ENCODE data around the gene MIX23. TPM values are rescaled to one million over a fixed set of nuclear protein-coding genes. Genes with fewer than 3 reads are reported as not detected.

Gene MIX23
- total RNA-seq, 1 experiment from 2014 or later: 111 TPM

GRCh38 chr3:122395582-122395981 is 12.6 kb upstream of the MIX23 start:
- H3K9ac ChIP-seq (ENCODE audit: low read length): no peak overlapping the region
- BruUV-seq (replicated peaks): no TSS peak
- no peak overlapping the region for H3K4me3 ChIP-seq (ENCODE audit: low read length)
- no peak overlapping the region for H3K4me2 ChIP-seq (ENCODE audit: low read length)
- H3K9me3 ChIP-seq (ENCODE audit: low read length): no peaks in the 10 kb centered on the region
- no peak overlapping the region for H3K27ac ChIP-seq (ENCODE audit: low read length)
- peaks cover 2% of the 10 kb centered on the region for H3K79me2 ChIP-seq (ENCODE audit: low read length)
- H2AFZ ChIP-seq (ENCODE audit: low read length): no peak overlapping the region
- ATAC-seq (no peak), DNase-seq (no peak)
- H3K27me3 ChIP-seq (ENCODE audit: low read length): no peaks in the 10 kb centered on the region
- no peak for TF ChIP-seq EZH2 (IDR thresholded peaks at IDR 0.05; ENCODE audit: low read length, unreplicated experiment)
- TF ChIP-seq EZH2phosphoT487 (IDR thresholded peaks at IDR 0.05; ENCODE audit: borderline replicate concordance, low read length): no peak
- TF ChIP-seq CTCF (conservative IDR thresholded peaks at IDR 0.05; ENCODE audit: low read depth, low read length): no peak
- H3K36me3 ChIP-seq (ENCODE audit: low read depth, low read length): 0 out of 2 replicates have a peak, but pooled peaks cover 7% of the 10 kb centered on the region
- no peaks in the 10 kb centered on the region for H3F3A ChIP-seq (ENCODE audit: low read length, unreplicated experiment)
- ChIA-PET CTCF (no interaction called here), POLR2A (ENCODE audit: unreplicated experiment) (no interaction called here)
- intact Hi-C loops (cut with micrococcal nuclease): no loop called here
- no peaks in the 10 kb centered on the region for H3K9me2 ChIP-seq (replicated peaks; ENCODE audit: low read length)
- no peaks in the 10 kb centered on the region for H4K20me1 ChIP-seq (ENCODE audit: low read length)
- no peaks in the 10 kb centered on the region for H3K4me1 ChIP-seq (ENCODE audit: insufficient read depth, low read length)

- H3K4me2 ChIP-seq (ENCODE audit: low read length): no peak overlapping the region
- H3K9ac ChIP-seq (ENCODE audit: low read length): no peak overlapping the region
- H3K9me3 ChIP-seq (ENCODE audit: low read length): no peaks in the 10 kb centered on the region
- 0 out of 2 replicates have a peak, but pooled peaks cover 7% of the 10 kb centered on the region for H3K36me3 ChIP-seq (ENCODE audit: low read depth, low read length)
- peaks cover 11% of the 10 kb centered on the region for H3K79me2 ChIP-seq (ENCODE audit: low read length)
- H3K27me3 ChIP-seq (ENCODE audit: low read length): no peaks in the 10 kb centered on the region
- CTCF ChIA-PET: no interaction called here
- intact Hi-C loops (cut with micrococcal nuclease): loop anchor here (5.0 kb wide), 1 partner anchor 283 kb away; no protein-coding TSS in a partner anchor
- no peak for DNase-seq
- no peak for ATAC-seq
- no peaks in the 10 kb centered on the region for H3K9me2 ChIP-seq (replicated peaks; ENCODE audit: low read length)
- POLR2A ChIA-PET (ENCODE audit: unreplicated experiment): interaction anchor here (0.6 kb wide), 1 partner anchor 56 kb away, joined by 3 read pairs; no protein-coding TSS in a partner anchor
- no TSS peak for BruUV-seq (replicated peaks)
- no peak overlapping the region for H3K4me3 ChIP-seq (ENCODE audit: low read length)
- H3K4me1 ChIP-seq (ENCODE audit: insufficient read depth, low read length): no peaks in the 10 kb centered on the region
- no peak overlapping the region for H2AFZ ChIP-seq (ENCODE audit: low read length)
- no peak overlapping the region for H3K27ac ChIP-seq (ENCODE audit: low read length)
- H3F3A ChIP-seq (ENCODE audit: low read length, unreplicated experiment): no peaks in the 10 kb centered on the region
- H4K20me1 ChIP-seq (ENCODE audit: low read length): no peaks in the 10 kb centered on the region
- TF ChIP-seq CTCF (conservative IDR thresholded peaks at IDR 0.05; ENCODE audit: low read depth, low read length) (no peak), EZH2 (IDR thresholded peaks at IDR 0.05; ENCODE audit: low read length, unreplicated experiment) (no peak), EZH2phosphoT487 (IDR thresholded peaks at IDR 0.05; ENCODE audit: borderline replicate concordance, low read length) (no peak)
Measured at GRCh38 chr3:122394173-122394572, 11.1 kb upstream of the MIX23 start.

All from PC-3 (cell line).